SIG-M5 treated with dmso at 0.1 percent for 504 hours (cell line): ENCODE measurements around the gene ANO4.
A peak's percentile ranks its signal among the peaks of the same experiment; 100 is the strongest.
"Not testable (repeated sequence)": the region's sequence is repeated elsewhere in the genome, so short reads cannot be mapped to it uniquely, and the experiment has no call there.

Experiments used
- DNase-seq: peaks from one replicate; lab custom pipeline; 2025; ENCODE audit not compliant: unreplicated experiment; lab: John Stamatoyannopoulos, UW

Gene ANO4

DNA sequence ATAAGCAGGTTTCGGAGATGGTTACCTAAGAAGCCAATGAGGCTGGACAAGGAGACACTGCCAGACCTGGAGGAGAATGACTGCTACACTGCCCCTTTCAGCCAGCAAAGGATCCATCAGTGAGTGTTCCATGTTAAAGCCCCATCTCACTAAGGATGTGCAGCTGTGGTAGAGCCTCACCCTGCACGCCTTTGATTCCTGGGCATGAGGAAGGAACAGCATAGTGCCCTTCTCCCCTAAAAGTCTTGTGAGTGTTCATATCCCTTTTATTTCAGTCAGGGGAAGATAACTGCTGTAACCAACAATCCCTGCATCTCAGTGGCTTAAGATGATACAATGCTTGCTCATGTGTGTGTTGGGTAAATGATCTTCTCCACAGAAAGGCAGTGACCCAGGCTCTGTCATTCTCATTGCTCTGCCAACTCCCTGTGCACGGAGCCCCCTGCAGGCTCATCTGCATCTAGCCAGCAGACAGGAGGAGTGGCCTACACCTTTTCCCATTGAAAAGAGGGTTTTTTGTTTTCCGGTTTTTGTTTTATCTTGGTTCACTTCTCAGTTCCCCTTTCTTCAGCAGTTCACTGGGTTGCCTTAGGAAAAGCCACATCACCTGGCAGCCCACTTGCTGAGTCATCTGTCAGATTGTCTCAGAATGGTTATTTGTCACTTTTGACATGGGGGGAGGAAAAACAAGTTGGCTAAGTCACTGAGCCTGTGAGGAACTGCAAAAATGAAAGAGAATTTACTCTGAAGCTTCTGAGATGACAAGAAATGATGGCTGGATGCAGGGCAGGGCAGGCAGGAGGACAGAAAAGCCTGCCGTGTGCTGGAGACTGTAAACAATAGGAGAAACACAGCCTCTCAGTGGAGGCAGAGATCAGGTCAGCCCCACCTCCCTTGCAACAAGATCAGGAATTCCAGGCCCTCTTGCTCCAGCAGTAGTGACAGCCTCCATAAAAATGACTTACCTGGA is 193.3 kb downstream of the ANO4 start:
- peak; percentile 85 for DNase-seq

DNA sequence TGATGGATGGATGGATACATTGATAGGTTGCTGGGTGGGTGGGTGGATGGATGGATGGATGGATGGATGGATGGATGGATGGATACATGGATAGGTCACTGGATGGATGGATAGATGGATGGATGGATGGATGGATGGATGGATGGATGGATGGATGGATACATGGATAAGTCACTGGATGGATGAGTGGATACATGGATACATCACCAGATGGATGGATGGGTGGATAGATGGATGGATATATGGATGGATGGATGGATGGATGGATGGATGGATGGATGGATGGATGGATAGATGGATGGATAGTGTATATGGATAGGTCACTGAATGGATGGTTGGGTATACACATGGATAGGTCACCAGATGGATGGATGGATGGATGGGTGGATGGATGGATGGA is 194.9 kb downstream of the ANO4 start:
- not testable (repeated sequence) for DNase-seq

DNA sequence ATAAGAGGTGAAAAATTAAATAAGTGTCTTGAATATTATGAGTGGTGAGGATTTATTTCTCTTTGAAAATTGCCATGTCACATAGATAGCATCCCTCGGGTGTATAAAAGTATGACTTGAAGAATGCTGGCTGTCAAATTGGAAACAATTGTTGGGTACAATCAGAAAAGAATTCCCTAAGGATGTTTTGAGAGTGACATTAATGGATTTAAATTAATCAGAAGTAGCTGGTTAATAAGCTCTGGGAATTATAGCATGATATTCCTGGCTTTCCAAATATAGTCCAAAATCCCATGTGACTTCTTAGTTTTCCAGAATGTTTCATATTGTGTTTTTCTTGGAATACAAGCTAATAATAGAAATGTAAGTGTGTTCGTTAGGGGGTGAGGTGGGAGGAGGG is 196.5 kb downstream of the ANO4 start:
- DNase-seq, result no peak

DNA sequence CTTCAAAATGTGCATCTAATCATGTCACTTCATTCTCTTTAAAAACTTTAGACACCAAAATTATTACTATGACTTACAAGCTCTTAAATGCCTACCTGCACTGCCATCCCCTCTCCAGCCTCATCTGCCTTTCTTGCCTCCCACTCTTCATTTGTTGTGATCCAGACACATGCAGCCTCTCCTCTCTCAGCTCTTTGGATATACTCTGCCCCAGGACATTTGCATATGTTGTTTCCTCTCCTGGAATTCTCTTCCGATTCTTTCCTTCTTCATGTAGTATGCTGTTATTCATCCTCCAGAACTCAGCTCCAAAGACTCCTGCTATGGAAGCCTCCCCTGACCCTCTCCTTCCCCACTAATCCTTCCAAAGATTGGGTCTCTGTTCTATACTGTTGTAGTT is 197.6 kb downstream of the ANO4 start:
- no peak for DNase-seq

DNA sequence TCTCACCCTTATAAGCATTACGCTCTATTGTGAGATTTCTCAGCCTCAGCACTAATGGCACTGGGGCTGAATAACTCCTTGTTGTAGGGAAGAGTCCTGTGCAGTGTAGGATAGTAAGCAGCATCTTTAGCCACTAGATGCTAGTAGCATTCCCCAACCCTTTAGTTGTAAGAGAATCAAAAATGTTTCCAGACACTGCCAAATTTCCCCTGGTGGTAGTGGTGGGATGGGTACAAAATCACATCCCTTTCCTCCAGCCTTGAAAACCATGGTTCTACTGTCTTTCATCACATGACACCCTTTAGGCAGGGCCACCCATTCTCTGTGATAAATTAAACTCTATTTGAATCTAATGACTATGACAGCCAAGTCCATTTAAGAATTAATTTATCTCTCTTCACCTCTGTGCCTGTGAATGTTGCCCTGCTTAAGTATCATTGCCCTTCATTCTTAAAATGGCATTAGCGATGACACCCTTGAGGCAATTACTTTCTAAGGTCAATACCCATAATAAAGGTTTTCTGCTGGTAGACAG is 199.4 kb downstream of the ANO4 start:
- DNase-seq, result no peak

DNA sequence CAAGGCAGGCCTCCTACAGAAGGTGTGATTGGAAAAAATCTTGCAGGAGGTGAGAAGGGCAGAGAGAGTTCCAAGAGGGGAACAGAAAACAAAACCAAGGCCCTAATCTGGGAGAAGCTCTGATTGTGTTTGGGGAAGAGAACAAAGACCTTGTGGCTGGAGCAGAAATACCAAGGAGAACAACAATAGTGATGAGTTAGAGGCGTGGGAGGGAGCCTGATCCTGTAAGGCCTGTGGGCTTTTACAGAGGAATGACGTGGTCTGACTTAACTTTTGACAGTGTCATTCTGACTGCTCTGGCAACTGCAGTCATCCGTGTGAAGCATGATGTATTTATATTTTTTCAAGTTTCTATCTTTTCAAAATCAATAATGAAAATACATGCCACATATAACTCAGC is 200.6 kb downstream of the ANO4 start:
- DNase-seq, result no peak

DNA sequence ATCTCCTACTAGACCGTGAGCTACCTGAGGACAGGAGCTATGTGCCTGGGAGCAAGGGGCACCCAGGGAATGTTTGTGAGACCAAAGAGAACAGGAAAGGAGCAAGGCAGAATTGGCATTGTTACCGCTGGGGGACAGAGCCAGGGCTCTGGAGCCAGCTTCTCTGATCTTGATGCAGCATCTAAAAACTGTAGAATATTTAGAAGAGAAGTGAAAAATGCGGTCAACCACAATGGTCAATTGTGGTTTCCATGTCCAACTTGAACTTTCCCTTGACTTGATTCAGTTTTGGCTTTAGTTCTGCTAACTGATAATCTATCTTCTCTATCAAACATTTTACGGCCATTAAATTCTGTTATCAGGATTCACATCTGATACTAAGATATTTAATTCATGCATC is 201.2 kb downstream of the ANO4 start:
- DNase-seq, result no peak

DNA sequence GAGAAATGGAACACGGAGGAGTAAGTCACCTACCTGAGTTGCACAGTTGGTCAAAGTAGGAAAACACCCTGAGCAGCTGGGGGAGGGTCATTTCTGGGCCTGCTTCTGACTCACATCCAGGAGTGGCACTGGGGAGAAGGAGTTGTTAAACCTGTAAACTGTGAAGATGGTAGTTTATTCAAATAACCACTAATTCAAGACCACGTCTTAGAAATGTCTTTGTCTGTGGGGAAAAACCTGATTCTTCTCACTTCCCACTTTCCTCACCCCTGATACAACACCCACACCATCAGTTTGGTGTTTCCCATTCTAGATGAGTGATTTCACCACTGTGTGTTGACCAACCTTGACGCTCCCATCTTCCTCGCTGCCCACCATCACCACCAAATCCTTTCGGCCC is 207.1 kb downstream of the ANO4 start:
- no peak for DNase-seq

DNA sequence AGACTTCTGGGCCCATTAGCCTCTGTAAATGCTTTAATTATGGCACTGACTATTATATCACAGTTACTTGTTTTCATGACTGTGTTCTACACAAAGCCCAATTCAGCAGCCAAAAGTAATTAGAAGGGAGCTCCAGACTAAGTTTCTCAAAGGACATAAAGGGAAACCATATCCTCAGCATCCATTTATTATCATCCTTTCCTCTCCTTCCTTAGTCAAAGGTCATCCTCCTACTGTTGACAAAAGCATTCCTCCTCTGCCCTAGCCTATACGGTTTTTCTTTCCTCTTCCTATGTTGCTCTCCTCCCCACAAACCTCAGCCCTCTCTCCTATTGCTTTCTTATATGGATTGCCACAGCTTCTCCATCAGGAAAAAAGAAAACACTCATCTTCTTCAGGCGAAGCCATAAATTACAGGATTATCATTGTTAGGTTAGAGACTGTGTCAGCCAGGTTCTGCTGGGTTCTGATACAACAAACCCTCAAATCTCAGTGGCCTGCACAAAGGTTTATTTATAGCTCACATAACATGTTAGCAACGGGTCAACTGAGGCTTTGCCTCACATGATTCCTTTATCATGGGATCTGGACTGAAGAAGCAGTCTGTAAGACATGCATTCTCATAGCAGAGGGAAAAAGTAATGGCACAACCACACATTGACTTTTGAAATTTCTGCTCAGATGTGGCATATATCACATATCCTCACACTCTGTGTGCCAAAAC is 208.3 kb downstream of the ANO4 start:
- no peak for DNase-seq

DNA sequence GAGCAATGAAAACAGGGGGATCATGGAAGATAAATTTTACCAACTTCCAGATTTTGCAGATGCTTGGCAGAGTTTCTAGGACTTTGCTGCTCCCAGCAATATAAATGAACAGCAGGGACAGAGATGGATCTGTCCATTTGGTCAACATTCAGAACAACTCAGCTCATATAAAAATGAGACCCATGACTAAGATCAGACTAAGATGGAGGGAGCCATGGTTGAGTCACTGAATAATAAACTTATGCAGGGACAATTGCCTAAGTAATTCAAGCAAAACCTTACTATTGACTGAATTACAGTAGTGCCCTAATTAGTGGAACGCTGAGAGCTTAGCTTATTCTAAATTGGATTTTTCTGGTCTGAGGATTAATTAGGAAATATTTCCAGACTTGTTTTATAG is 210.3 kb downstream of the ANO4 start:
- DNase-seq, result no peak

DNA sequence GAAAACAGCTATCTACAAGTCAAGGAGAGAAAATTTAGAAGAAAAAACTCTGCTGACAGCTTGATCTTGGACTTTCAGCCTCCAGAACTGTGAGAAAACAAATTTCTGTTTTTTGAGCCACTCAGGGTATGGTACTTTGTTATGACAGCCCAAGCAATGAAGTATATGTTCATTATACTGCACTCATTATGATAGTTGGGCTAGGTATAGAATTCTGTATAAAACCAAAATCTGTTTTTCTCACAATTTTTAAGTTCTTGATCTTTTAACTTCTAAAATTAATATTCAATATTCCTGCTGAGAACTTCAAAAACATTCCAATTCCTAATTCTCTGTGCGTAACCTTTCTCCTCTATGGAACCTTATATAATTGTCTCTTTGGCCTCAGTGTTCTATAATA is 214.7 kb downstream of the ANO4 start:
- no peak for DNase-seq

DNA sequence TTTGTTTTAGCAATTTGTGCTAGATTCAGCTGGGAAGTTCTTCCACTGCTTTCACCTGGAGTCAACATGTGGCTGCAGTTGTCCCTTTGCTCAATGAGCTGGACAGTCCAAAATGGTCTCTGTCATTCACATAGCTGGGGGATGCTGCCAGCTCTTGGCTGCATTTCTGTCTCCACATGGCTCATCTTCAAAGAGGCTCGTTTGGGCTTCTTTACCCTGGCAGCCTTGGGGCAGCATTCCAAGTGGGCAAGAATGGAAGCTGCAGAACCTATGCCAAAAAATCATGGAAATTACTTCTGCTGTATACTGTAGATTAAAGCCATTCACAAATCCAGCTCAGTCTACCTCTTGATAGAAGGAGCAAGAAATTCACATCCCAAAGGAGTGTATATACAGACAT is 216.3 kb downstream of the ANO4 start:
- DNase-seq, result no peak

DNA sequence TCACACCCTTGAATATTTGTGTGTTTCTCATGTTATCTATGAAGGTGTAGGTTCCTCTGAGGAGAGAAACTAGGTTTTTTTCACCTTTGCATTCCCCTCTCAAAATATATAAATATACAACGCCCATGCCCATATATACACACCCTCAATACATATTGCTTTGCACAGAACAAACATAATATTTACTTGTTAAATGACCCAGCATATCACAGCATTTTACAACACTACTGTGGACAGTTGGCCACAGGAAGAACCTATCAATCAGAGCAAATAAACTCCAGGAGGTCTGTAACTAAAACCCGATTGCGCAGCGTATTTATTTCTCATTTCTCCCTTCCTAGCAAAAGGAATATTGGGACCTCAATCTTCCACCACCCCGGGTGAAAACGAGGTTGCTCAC is 219.4 kb downstream of the ANO4 start:
- DNase-seq, result no peak

DNA sequence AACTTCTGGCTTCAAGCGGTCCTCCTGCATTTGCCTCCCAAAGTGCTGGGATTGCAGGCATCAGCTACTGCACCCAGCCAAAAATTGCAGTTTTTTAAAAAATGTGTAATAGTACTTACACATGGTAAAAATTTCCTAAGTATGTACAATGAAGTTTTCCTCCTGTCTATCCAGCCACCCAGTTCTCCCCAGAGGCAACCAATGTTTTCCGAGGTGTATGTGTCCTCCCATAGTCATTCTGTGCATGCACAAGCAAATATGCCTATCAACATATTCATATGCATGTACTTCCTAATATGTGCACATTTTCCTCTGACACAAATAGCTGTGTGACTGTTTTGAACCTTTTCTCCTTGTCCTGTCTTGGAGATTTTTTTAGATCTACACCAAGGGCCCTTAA is 220.5 kb downstream of the ANO4 start:
- DNase-seq, result no peak

DNA sequence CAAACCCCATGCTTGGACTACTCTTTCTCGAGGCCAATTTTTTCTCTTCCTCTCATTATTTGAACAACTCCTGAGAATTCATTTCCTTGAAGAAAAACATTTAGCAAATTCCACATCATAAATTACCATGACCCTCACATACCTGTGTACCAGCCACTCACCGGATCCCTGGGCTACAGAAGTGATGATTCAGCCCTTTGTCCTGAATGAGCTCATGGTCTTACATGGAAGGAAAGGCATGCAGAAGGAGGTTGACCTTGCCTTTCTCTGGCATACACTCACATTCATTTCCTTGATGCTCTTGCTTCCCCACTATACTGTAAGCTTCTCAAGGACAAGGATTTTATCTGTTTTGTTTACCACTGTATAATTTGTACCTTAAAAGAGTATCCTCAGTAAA is 224.0 kb downstream of the ANO4 start:
- peak; percentile 49 for DNase-seq

DNA sequence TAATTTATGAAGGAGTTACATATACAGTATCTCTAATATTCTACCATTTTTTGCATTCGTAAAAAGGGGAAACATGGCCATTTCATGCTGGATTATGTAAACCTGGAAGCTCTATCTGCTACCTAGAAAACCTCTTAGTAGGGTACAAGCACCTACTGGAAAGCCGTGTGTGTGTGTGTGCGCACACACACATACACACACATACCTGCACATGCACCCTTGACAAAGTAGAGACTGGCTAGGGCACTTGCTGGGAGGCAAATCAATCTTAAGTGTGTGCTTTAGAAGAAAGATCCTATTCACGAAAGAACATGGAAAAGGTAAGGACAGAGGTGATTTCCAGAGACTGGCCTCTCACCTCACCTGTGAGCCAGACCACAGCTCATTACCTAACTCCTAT is 224.6 kb downstream of the ANO4 start:
- no peak for DNase-seq

DNA sequence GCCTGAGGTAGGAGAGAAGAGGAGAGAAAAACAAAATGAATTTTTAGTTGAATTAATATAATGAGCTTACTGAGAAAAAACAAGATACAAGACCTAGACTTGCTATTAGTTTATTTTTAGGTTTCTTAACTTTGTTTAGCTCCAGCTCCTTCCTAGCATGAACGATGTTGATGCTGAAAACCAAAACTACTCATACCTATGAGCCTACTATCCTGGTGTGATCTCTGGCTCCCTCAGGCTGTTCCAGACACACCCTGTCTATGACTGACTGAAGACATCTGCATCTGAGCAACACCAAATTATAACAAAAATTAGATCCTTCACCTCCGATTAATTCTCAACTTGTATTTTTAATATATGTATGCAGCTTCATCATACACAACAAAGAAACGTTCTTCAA is 225.1 kb downstream of the ANO4 start:
- no peak for DNase-seq

DNA sequence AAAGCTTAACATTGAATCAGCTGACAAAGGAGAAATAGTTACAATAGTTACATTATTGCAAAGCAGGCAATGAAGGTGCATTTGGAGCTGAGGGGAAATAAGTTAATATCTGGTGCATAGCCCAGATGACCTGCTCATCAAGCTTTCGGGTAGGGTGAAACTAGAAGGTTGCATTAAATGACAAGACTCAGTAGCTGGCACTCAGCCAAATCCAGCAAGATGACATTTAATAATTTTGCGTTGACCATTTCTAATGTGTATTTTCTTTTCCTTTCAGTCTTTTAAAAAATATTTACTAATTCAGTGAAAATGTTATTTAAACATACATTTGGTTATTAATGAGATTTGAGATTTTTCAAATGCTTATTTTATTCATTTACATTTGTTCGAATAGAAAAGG is 226.9 kb downstream of the ANO4 start:
- DNase-seq, result no peak

DNA sequence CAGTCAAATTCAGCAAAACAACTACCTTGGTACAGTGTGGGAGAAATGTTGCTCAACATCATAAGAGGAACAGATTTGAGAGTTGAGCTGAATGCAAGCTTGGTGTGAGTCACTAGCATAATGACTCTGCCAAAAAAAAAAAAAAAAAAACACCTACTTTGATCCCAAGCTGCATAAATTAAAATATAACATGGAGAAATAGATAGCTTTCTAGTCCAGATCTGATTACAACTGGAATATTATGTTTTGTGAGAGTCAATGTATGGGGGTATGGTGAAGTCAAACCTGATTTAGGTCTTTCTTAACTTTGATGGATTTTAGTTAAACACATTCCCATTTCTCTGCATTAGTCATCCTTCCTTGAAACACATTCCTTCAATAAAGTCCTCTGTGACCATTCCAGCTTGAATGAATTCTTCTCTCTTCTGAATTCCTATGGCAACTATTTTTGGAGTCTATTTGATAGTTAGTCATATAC is 227.4 kb downstream of the ANO4 start:
- DNase-seq, result no peak

DNA sequence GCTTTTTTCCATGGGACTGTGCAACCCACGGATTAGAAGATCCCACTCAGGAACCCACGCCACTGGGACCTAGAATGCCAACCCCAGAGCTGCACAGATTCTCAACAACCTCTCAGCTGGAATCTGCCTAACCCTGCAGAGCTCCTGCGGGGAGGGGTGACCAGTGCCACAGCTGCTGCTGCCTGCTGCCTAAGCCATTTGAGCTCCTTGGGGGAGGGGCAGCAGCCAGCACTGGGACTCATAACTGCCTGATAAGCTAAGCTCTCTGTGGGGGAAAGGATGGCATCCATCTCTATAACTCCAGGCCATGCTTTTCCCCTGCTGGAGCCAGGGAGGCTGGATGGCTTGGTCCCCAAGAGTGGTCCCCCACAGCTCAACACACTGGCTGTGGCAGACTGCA is 232.6 kb downstream of the ANO4 start:
- DNase-seq, result no peak

DNA sequence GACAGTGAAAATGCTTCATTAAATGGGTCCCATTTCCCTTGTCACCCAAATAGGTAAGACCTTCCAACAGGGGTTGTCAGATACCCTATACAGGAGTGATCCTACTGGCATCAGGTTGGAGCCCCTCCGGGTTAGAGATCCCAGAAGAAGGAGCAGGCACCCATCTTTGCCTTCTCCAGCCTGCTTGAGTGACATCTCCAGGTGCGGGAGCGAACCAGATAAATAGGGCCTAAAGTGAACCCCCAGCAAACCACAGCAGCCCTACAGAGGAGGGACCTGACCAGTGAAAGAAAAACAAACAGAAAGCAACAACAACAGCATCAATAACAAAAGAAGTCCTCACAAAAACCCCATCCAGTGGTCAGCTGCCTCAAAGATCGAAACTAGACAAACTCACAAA is 233.2 kb downstream of the ANO4 start:
- DNase-seq, result no peak

DNA sequence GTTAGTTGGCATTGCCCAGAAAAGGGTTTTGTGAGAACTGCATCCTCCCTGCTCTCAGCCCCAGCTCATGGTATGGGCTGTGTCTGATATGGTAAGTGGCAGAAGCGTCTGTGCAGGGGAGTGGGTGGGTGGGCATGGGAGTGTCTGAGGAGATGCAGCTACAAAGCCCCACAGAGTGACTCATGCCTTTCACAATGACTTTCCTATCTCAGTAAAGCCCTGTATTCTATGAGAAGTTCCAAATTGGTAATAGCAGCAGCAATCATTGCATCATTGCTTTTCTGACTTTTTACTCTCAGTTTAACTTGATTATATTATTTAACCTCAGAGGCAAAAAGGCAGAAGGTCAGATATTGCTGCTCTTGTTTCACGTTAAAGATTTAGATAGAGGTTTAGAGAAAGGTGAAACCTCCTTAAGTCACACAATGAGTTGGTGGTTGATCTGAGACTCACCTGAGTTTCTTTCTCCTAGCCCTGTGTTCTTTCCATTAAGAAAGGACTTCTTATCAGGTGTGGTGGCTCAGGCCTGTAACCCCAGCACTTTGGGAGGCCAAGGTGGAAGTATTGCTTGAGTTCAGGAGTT is 243.8 kb downstream of the ANO4 start:
- DNase-seq, result no peak
